GM20000 (cell line): ENCODE measurements around the gene XRCC3.

Experiments used
- DNase-seq: peaks from one replicate; pipeline ENCODE4 v3.0.0; 2012; ENCODE audit warnings: low spot score
- CTCF ChIP-seq: IDR thresholded peaks from 2 replicates; pipeline ENCODE4 v1.5.1; 2012; ENCODE audit warnings: mild to moderate bottlenecking, control low read depth; ENCODE audit errors: extremely low read depth, missing control alignments

The XRCC3 gene

DNA sequence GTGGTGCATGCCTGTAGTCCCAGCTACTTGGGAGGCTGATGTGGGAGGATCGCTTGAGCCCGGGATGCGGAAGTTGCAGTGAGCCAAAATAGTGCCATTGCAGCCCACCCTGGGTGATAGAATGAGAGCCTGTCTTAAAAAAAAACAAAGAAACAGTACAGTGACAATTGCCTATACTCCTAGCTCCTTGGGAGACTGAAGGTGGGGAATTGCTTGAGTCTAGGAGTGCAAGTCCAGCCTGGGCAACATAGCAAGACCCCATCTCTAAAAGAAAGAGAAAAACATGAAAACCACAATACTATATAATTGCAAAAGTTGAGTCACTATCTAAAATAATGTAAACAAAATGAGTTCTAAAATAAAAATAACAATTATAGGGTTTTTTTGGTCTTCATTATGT, 66.2 kb downstream of the XRCC3 start:
- no peak for DNase-seq
- TF ChIP-seq CTCF, result no peak
